Body of pancreas (tissue), 4 donors: ENCODE results near the gene RNF32.

Experiments
- POLR2A ChIP-seq, 3 donors: fragments of 450-650 bp; IDR thresholded peaks; one replicate each; pipeline ENCODE4 v1.6.1; 2016; ENCODE audit warnings: antibody characterized with exemption in 3 of 3, mild to moderate bottlenecking in 2 of 3
- TF ChIP-seq, protein P1 (sequence below), 7 experiments: fragments of 450-650 bp in 4 of 7; fragments of 200-600 bp in 3 of 7; sonication (generic) in 3 of 7; IDR thresholded peaks; one replicate each; pipeline ENCODE4 v1.5.1; 2016 to 2019; ENCODE audit warnings: antibody characterized with exemption in 7 of 7

DNA sequence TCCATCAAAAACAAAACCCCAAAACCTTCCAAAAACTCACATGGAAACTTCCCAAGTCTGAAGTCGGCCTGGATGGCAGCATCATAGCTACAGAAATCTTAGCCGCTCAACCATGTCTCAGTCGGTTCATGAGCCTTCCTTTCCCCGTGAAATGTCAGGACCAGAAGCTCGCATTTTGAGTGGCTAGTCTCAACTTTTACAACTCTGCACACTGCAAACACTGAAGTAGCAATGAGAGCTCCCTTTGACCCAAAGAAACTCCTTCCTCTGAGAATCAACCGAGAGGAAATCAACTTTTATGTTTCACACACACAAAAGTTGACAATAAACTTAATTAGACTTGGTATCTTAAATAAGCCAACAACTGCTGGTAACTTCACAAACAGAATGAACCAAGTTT lies 37.6 kb upstream of the RNF32 start:
- TF ChIP-seq POLR2A (IDR thresholded peaks at IDR 0.05): no peak
- TF ChIP-seq, protein P1, sequence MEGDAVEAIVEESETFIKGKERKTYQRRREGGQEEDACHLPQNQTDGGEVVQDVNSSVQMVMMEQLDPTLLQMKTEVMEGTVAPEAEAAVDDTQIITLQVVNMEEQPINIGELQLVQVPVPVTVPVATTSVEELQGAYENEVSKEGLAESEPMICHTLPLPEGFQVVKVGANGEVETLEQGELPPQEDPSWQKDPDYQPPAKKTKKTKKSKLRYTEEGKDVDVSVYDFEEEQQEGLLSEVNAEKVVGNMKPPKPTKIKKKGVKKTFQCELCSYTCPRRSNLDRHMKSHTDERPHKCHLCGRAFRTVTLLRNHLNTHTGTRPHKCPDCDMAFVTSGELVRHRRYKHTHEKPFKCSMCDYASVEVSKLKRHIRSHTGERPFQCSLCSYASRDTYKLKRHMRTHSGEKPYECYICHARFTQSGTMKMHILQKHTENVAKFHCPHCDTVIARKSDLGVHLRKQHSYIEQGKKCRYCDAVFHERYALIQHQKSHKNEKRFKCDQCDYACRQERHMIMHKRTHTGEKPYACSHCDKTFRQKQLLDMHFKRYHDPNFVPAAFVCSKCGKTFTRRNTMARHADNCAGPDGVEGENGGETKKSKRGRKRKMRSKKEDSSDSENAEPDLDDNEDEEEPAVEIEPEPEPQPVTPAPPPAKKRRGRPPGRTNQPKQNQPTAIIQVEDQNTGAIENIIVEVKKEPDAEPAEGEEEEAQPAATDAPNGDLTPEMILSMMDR (IDR thresholded peaks at IDR 0.05): no peak
